ENCODE results near the gene IGFALS.

The IGFALS gene

DNA sequence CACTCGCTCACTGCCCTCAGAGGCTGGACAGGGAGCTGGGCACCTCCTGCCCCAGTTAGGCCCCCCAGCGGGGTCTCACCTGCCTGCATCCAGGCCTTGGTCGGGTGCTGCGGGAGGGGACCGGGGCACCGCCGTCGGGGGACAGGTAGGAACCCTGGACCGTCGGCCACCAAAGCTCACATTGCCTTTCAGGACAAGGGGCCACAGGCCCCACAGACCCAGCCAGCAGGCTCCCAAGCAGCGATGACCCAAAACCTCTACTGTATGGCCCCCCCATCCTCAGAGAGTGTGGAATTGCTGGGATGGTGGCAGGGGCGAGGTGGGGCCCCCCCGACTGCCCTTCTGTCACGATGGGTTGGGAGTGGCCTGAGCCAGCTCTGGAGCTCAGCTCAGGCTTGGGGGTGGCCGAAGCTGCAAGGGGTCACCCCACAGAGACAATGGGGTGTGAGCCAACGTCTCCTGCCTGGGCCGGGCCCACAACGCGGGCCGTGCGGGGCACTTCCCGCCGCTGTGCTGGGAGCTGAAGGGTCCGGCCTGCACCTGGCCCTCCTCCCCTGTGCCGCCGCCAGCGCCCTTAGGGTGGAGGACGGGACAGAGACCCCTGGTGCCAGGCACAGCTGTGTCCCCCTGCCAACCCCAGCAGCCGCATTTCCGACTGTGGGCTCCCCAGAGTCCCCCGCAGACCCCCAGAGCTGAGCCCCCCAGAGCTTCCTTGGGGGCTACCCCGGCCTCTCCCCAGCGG lies 498 bp downstream of the IGFALS start:
- TF ChIP-seq, protein P1, sequence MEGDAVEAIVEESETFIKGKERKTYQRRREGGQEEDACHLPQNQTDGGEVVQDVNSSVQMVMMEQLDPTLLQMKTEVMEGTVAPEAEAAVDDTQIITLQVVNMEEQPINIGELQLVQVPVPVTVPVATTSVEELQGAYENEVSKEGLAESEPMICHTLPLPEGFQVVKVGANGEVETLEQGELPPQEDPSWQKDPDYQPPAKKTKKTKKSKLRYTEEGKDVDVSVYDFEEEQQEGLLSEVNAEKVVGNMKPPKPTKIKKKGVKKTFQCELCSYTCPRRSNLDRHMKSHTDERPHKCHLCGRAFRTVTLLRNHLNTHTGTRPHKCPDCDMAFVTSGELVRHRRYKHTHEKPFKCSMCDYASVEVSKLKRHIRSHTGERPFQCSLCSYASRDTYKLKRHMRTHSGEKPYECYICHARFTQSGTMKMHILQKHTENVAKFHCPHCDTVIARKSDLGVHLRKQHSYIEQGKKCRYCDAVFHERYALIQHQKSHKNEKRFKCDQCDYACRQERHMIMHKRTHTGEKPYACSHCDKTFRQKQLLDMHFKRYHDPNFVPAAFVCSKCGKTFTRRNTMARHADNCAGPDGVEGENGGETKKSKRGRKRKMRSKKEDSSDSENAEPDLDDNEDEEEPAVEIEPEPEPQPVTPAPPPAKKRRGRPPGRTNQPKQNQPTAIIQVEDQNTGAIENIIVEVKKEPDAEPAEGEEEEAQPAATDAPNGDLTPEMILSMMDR (IDR thresholded peaks at IDR 0.05; ENCODE audit: low read depth, low read length): no peak

DNA sequence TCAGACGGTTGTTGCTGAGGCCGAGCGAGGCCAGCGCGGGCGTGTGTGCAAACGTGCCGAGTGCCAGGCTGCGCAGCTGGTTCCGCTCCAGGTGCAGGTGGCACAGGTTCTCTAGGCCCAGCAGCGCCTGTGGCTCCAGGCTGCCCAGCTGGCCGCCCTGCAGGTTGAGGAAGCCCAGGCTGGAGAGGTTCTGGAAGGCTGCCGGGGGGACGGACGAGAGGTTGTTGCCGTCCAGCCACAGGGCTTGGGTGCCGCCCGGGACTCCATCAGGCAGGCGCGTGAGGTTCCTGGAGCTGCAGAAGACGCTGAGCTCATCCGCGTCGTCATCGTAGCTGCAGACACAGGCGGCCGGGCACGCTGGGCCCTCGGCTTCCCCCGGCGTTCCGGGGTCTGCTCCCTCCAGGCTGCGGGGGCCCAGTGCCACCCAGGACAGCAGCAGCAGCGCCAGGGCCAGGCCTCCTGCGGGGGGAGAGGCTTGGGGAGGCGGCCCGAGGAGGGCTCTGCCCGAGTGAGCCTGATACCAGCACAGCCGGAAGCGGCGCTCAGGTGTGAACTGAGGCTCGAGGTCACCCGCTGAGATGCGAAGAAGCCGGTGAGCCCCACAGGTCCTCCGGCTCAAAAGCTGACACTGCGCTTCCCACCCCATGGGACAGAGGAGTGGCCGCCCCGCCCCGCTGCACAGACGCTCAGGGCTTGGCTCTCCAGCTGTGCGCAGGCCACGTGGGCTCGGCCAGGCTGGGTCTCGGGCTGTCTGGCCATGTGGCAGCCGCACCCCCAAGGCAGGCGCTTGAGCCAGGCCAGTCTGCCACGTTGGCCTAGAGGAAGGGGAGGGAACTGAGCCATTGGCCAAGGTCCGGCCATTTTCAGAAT lies 1.3 kb downstream of the IGFALS start:
- TF ChIP-seq, protein P1 (IDR thresholded peaks at IDR 0.05; ENCODE audit: low read depth, low read length): no peak
- no peak overlapping the region for H3K4me3 ChIP-seq (ENCODE audit: low read depth, low read length)

More for the DNA sequence above, 498 bp downstream of the IGFALS start:
- H3K4me3 ChIP-seq (ENCODE audit: low read depth, low read length): no peak overlapping the region

DNA sequence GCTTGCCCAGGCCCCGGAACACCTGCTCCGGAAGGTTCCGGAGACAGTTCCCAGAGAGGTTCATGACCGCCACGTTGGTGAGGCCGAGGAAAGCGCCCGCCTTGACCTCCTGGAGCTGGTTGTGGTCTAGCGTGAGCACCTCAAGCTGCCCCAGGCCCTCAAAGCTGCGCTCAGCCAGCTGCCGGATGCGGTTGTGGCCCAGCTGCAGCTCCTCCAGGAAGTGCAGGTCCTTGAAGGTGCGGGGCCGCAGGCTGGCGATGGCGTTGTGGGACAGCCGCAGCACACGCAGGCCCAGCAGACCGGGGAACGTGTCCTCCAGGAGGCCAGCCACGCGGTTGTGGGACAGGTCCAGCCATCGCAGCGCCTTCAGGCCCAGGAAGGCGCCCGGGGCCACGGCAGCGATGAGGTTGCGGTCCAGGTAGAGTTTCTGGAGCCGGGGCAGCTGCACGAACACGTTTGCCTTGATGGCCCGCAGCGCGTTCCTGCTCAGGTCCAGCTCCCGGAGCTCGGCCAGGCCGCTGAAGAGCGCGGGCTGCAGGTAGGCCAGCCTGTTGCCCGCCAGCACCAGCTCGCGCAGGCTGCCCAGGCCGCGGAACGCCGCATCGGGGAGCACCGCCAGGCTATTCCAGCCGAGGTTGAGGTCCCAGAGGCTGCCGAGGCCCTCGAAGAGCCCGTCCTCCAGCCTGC lies 2.1 kb downstream of the IGFALS start:
- no peak overlapping the region for H3K4me3 ChIP-seq (ENCODE audit: low read depth, low read length)
- TF ChIP-seq, protein P1 (IDR thresholded peaks at IDR 0.05; ENCODE audit: low read depth, low read length): no peak

- TF ChIP-seq, protein P1 (IDR thresholded peaks at IDR 0.05; ENCODE audit: low read depth, low read length): no peak
- no peak overlapping the region for H3K4me3 ChIP-seq (ENCODE audit: low read depth, low read length)
These were observed 2.8 kb downstream of the IGFALS start for GRCh38 chr16:1790611-1791255.

GRCh38 chr16:1790261-1790610 lies 3.3 kb downstream of the IGFALS start:
- TF ChIP-seq, protein P1 (IDR thresholded peaks at IDR 0.05; ENCODE audit: low read depth, low read length): no peak
- no peak overlapping the region for H3K4me3 ChIP-seq (ENCODE audit: low read depth, low read length)

GRCh38 chr16:1789643-1790045 lies 3.9 kb downstream of the IGFALS start:
- TF ChIP-seq, protein P1 (IDR thresholded peaks at IDR 0.05; ENCODE audit: low read depth, low read length): no peak
- no peak overlapping the region for H3K4me3 ChIP-seq (ENCODE audit: low read depth, low read length)
